ENCODE data around the gene REPIN1. TPM values are rescaled to one million over a fixed set of nuclear protein-coding genes. Genes with fewer than 3 reads are reported as not detected.

Gene REPIN1
- total RNA-seq, 1 experiment from 2014 or later = 106 TPM

GRCh38 chr7:150357270-150357669, 11.4 kb upstream of the REPIN1 start:
- H3K27me3 Mint-ChIP-seq (ENCODE audit: low read depth) = peaks cover 1% of the 10 kb centered on the region; the same call in 1 of the 2 replicates
- H3K27ac ChIP-seq (ENCODE audit: insufficient read length, low read depth, low read length) = no peak overlapping the region
- H3K4me3 Mint-ChIP-seq = no peak overlapping the region
- no peak overlapping the region for H3K9ac ChIP-seq (ENCODE audit: extremely low read depth, insufficient read length, low read length)
- no peak overlapping the region for H2BK15ac ChIP-seq (ENCODE audit: low read depth, low read length)
- peaks cover 4 to 7% of the 10 kb centered on the region in 2 experiments; a peak in 3 of 5 replicates for H3K9me3 Mint-ChIP-seq
- no peak overlapping the region for H3K4ac ChIP-seq (ENCODE audit: low read depth, low read length)
- no peak overlapping the region for H3K56ac ChIP-seq (ENCODE audit: insufficient read length, low read depth, low read length)
- no peak overlapping the region for H2BK5ac ChIP-seq (ENCODE audit: insufficient read length, low read length)
- H3K4me1 ChIP-seq (ENCODE audit: insufficient read depth, low read length) = 0 out of 2 replicates have a peak, but pooled peaks cover 3% of the 10 kb centered on the region
- H4K5ac ChIP-seq (ENCODE audit: insufficient read length, low read depth, low read length) = no peak overlapping the region
- no peak overlapping the region for H3K14ac ChIP-seq (ENCODE audit: insufficient read depth, low read length)
- no peaks in the 10 kb centered on the region for H3K9me3 ChIP-seq (ENCODE audit: control insufficient read depth, low read depth, low read length)
- H4K91ac ChIP-seq (ENCODE audit: insufficient read length, low read depth, low read length) = no peak overlapping the region
- H3K4me1 Mint-ChIP-seq = peaks cover 17 to 27% of the 10 kb centered on the region in 2 experiments
- H3K23ac ChIP-seq (ENCODE audit: insufficient read length, low read depth, low read length) = no peak overlapping the region
- H2AK5ac ChIP-seq (ENCODE audit: insufficient read length, low read length) = no peak overlapping the region
- H2BK20ac ChIP-seq (ENCODE audit: low read depth, low read length, poor library complexity, severe bottlenecking) = no peak overlapping the region
- H3T11ph ChIP-seq (ENCODE audit: low read length) = no peak overlapping the region
- no peaks in the 10 kb centered on the region for H3K79me2 ChIP-seq (ENCODE audit: insufficient read depth, low read length)
- no peak overlapping the region for H2BK12ac ChIP-seq (ENCODE audit: insufficient read length, low read depth, low read length)
- no peak overlapping the region for H3K18ac ChIP-seq (ENCODE audit: insufficient read length, low read depth, low read length)
- no peaks in the 10 kb centered on the region for H3K27me3 ChIP-seq (ENCODE audit: insufficient read depth, low read length)
- H2BK120ac ChIP-seq (ENCODE audit: low read depth, low read length, poor library complexity, severe bottlenecking) = no peak overlapping the region
- H3K36me3 Mint-ChIP-seq (ENCODE audit: insufficient read depth in 1 of 3, low read depth in 3 of 3) = peaks cover 0 to 4% (median 0%) of the 10 kb centered on the region in 3 experiments; a peak in 1 of 7 replicates
- WGBS (ENCODE audit: extremely low coverage, insufficient read length, low lambda C conversion rate) = no CpG with 5 or more reads among the region's 9 CpGs
- no peaks in the 10 kb centered on the region for H3K23me2 ChIP-seq (ENCODE audit: insufficient read length, low read depth, low read length, poor library complexity, severe bottlenecking)
- TF ChIP-seq, protein P1, sequence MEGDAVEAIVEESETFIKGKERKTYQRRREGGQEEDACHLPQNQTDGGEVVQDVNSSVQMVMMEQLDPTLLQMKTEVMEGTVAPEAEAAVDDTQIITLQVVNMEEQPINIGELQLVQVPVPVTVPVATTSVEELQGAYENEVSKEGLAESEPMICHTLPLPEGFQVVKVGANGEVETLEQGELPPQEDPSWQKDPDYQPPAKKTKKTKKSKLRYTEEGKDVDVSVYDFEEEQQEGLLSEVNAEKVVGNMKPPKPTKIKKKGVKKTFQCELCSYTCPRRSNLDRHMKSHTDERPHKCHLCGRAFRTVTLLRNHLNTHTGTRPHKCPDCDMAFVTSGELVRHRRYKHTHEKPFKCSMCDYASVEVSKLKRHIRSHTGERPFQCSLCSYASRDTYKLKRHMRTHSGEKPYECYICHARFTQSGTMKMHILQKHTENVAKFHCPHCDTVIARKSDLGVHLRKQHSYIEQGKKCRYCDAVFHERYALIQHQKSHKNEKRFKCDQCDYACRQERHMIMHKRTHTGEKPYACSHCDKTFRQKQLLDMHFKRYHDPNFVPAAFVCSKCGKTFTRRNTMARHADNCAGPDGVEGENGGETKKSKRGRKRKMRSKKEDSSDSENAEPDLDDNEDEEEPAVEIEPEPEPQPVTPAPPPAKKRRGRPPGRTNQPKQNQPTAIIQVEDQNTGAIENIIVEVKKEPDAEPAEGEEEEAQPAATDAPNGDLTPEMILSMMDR (conservative IDR thresholded peaks at IDR 0.05) = no peak
- no peaks in the 10 kb centered on the region for H4K20me1 ChIP-seq (ENCODE audit: control insufficient read depth, insufficient read depth, insufficient read length)
- H2AFZ ChIP-seq (ENCODE audit: low read length) = no peak overlapping the region
- H3K79me1 ChIP-seq (ENCODE audit: insufficient read depth, low read depth, low read length, poor library complexity, severe bottlenecking) = no peaks in the 10 kb centered on the region
- H4K8ac ChIP-seq (replicated peaks; ENCODE audit: insufficient read length, low read depth, low read length) = no peak overlapping the region
- H3K27ac Mint-ChIP-seq = no peak overlapping the region
- DNase-seq = no peak
- no peak overlapping the region for H3K4me2 ChIP-seq (ENCODE audit: insufficient read depth, insufficient read length, low read length)

Data from H9 (cell line).